Epithelial cell of esophagus (primary cell): ENCODE results near the gene APBB2.
"Not testable (repeated sequence)": the region's sequence is repeated elsewhere in the genome, so short reads cannot be mapped to it uniquely, and the experiment has no call there.

Source experiments
- DNase-seq: peaks from one replicate; pipeline ENCODE4 v3.0.0; 2010; ENCODE audit warnings: low read depth
- H3K4me3 ChIP-seq: 2 replicates; pipeline ENCODE4 v1.5.1; 2011; ENCODE audit warnings: mild to moderate bottlenecking, low read length, control low read depth
- CTCF ChIP-seq: IDR thresholded peaks from 2 replicates; pipeline ENCODE4 v1.5.1; 2011; ENCODE audit warnings: low read depth, mild to moderate bottlenecking, low read length, control low read depth, inconsistent platforms; ENCODE audit not compliant: insufficient read depth; ENCODE audit errors: missing control alignments

Gene APBB2

DNA sequence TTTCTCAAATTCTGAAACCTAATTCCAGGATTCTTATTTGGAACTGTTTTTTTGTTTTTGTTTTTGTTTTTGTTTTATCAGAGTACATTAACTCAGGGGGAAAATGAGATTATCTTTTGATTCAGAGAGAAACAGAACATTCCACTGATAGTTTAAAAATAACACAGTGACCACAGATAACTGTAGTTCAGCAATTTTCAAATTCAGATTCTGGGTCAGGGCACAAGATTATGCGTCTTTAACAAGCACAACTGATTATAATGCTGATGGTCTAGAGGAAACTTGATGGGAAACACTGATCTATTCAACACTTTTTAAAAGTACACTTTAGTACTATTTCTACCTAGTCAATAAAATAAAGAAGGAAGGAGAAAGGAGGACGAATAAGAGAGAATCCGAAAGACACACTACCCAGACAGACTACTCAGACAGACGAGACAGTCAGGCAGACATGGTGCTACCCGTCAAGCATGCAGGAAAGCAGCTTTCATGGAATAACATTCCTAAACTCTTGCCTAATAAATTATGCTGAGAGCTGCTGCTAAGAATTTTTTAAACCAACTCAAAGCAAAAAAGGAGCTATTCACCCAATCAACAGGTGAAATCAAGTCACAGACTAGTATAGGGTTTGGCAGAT, 59.0 kb downstream of the APBB2 start:
- no peak overlapping the region for H3K4me3 ChIP-seq
- peak; percentile 70 for DNase-seq

DNA sequence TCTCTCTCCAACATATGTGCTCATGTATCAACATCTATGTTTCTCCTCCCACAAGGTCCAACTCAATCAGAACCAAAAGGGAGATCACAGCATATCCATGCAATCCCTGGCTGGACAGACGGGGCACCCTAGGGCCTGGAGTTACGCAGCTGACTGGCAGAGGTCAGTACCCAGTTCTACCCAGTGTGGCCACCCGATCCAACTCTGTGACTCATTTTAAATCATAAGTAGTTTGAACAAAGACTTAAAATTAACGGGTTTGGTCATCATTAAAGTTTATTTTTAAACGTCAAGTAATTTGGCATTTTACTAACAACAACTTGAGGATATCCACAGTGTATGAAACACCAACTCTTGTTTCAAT, 59.5 kb downstream of the APBB2 start:
- TF ChIP-seq CTCF, result no peak
- no peak overlapping the region for H3K4me3 ChIP-seq
- no peak for DNase-seq

More for the DNA sequence above, 59.0 kb downstream of the APBB2 start:
- no peak for TF ChIP-seq CTCF

DNA sequence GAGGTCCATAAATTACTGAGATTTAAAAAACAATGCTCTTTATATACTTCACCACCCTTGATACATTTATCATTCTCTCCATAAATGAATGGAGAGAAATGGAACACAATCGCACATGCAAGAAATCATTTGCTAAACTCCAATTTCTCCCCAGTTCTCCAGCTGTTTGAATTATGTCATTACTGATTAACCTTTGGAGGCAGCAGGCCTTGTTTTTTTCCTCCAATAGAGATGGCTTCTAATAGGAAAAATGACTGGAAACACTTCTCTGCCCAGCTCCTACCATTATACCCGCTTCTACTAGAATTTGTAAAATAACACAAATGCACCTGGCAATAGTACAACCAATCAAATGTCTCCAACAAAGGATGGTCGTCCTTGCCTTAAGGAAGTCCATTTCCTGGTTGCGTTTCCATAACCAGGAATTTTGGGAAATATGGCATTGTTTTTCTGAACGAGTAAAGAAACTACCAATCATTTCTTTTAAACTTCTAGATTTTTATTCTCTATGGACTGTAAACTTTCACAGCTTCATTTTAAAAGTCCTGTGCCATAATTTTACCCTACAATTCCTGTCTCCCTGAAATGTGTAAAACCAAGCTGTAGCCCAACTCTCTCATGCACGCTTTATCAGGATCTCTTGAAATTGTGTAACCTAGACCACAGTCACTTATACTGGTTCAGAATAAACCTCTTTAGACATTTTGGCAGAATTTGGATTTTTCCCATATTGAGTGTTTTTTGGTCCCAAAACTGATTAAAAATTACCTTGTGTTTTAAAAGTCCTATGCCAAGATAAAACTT, 60.1 kb downstream of the APBB2 start:
- DNase-seq, result no peak
- TF ChIP-seq CTCF, result no peak
- no peak overlapping the region for H3K4me3 ChIP-seq

GRCh38 chr4:41150401-41150800, 63.9 kb downstream of the APBB2 start:
- TF ChIP-seq CTCF, result no peak
- no peak for DNase-seq
- no peak overlapping the region for H3K4me3 ChIP-seq

- not testable (repeated sequence) for H3K4me3 ChIP-seq, DNase-seq
Observed at GRCh38 chr4:41149568-41149967, 64.8 kb downstream of the APBB2 start.

- no peak overlapping the region for H3K4me3 ChIP-seq
- no peak for DNase-seq
- no peak for TF ChIP-seq CTCF
Observed at GRCh38 chr4:41148931-41149330, 65.4 kb downstream of the APBB2 start.

- H3K4me3 ChIP-seq, result no peak overlapping the region
- no peak for DNase-seq
- TF ChIP-seq CTCF, result no peak
Observed at GRCh38 chr4:41148292-41148691, 66.0 kb downstream of the APBB2 start.

GRCh38 chr4:41147570-41147969, 66.8 kb downstream of the APBB2 start:
- DNase-seq, result not testable (repeated sequence)

More at GRCh38 chr4:41147570-41147969, 66.8 kb downstream of the APBB2 start:
- not testable (repeated sequence) for H3K4me3 ChIP-seq
